ENCODE measurements around the gene KDM5B. TPM values are rescaled to one million over a fixed set of nuclear protein-coding genes. Genes with fewer than 3 reads are reported as not detected.
A peak's percentile ranks its signal among the peaks of the same experiment; 100 is the strongest.

Gene KDM5B
- total RNA-seq, 2 experiments from 2014 or later = 38.4 to 39.4 TPM

- no peak for DNase-seq
- ChIA-PET CTCF (interaction anchor here (1.3 kb wide), 1 partner anchor 15 kb away, joined by 4 read pairs; no protein-coding TSS in a partner anchor), POLR2A (no interaction called here)
- H3K36me3 Mint-ChIP-seq = no peaks in the 10 kb centered on the region
- H3K4me1 Mint-ChIP-seq (ENCODE audit: low read depth) = peaks cover 3% of the 10 kb centered on the region
- intact Hi-C loops (cut with micrococcal nuclease) = no loop called here
- H3K9me3 Mint-ChIP-seq = no peaks in the 10 kb centered on the region
- no peak overlapping the region for H3K4me3 Mint-ChIP-seq
- H3K27me3 Mint-ChIP-seq = peaks cover 41% of the 10 kb centered on the region
- H3K27ac Mint-ChIP-seq = no peak overlapping the region
Observed at GRCh38 chr1:202704601-202705000, 103.6 kb downstream of the KDM5B start.

DNA sequence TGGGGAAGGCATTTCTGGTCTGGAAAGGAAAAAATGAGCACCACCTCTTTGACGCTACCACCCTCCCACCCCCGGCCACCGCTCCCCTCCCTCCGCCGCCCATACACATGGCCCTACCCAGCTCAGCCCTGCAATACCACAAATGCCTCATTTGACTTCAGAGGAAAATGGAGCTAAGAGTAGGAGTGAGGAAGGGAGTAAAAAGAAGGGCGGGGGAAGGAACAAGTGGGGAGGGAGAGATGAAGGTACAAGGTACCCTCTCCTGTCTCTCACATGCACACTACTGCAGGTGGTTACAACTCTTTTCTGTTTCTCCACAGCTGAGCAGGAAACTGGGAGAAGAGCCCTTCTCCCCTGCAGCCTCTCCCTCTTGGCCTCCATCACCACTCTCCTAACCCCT, 105.0 kb downstream of the KDM5B start:
- H3K27ac Mint-ChIP-seq = no peak overlapping the region
- CTCF ChIA-PET = no interaction called here
- H3K4me1 Mint-ChIP-seq (ENCODE audit: low read depth) = peaks cover 3% of the 10 kb centered on the region
- H3K9me3 Mint-ChIP-seq = no peaks in the 10 kb centered on the region
- peaks cover 35% of the 10 kb centered on the region for H3K27me3 Mint-ChIP-seq
- no peak overlapping the region for H3K4me3 Mint-ChIP-seq
- DNase-seq = no peak
- POLR2A ChIA-PET = no interaction called here
- intact Hi-C loops (cut with micrococcal nuclease) = no loop called here
- no peaks in the 10 kb centered on the region for H3K36me3 Mint-ChIP-seq

DNA sequence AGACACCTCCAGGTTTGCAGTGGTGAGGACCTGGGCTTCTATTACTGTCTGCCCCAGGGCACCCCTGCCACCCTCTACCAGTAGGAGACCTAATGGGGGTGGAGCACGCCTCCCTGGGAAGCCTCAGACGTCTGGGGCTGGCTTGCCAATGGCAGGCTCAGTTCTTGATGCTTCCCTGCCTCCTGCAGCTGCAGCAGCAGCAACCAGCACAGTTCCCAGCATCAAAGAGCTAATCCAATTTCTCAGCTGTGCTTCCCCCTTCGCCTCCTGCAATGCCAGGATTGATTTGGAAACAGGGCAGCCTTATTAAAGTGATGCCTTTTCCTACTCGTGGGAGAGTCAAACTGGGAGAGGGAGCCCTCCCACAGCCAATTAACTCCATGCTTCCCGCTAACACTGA, 106.1 kb downstream of the KDM5B start:
- intact Hi-C loops (cut with micrococcal nuclease) = no loop called here
- peaks cover 32% of the 10 kb centered on the region for H3K27me3 Mint-ChIP-seq
- CTCF ChIA-PET = interaction anchor here (0.8 kb wide), 1 partner anchor 17 kb away, joined by 3 read pairs; no protein-coding TSS in a partner anchor
- H3K9me3 Mint-ChIP-seq = no peaks in the 10 kb centered on the region
- POLR2A ChIA-PET = no interaction called here
- no peaks in the 10 kb centered on the region for H3K36me3 Mint-ChIP-seq
- H3K4me3 Mint-ChIP-seq = no peak overlapping the region
- no peak overlapping the region for H3K27ac Mint-ChIP-seq
- DNase-seq = no peak
- H3K4me1 Mint-ChIP-seq (ENCODE audit: low read depth) = peaks cover 4% of the 10 kb centered on the region

DNA sequence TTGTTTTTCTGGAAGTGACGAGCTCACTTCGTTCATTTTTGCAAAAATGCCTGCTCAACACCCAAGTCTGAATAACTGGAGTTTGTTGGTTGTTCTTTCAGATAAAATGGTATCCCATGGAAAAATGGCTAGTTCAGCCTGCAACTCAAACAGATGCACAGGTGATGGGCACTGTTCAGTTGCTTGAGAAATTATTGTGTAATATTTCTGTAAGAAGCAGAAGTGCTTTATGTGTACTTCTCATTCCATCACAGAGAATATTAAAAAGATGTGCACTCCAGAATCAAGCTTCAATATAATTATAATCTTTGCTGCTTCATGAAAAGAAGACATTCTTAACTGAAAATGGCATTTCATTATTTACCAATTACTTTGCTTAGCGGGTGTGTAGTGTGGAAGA, 107.0 kb downstream of the KDM5B start:
- ChIA-PET CTCF (no interaction called here), POLR2A (no interaction called here)
- Mint-ChIP-seq H3K27me3 (peaks cover 31% of the 10 kb centered on the region), H3K4me1 (ENCODE audit: low read depth) (peaks cover 4% of the 10 kb centered on the region), H3K36me3 (no peaks in the 10 kb centered on the region), H3K9me3 (no peaks in the 10 kb centered on the region), H3K4me3 (no peak overlapping the region), H3K27ac (no peak overlapping the region)
- intact Hi-C loops (cut with micrococcal nuclease) = no loop called here
- no peak for DNase-seq

GRCh38 chr1:202700061-202700460, 108.2 kb downstream of the KDM5B start:
- Mint-ChIP-seq H3K4me1 (ENCODE audit: low read depth) (peaks cover 4% of the 10 kb centered on the region), H3K27ac (no peak overlapping the region), H3K27me3 (peaks cover 37% of the 10 kb centered on the region), H3K4me3 (no peak overlapping the region), H3K9me3 (no peaks in the 10 kb centered on the region), H3K36me3 (no peaks in the 10 kb centered on the region)
- intact Hi-C loops (cut with micrococcal nuclease) = no loop called here
- POLR2A ChIA-PET = no interaction called here
- CTCF ChIA-PET = no interaction called here
- no peak for DNase-seq

GRCh38 chr1:202698276-202698675, 109.9 kb downstream of the KDM5B start:
- Mint-ChIP-seq H3K27ac (no peak overlapping the region), H3K27me3 (peaks cover 38% of the 10 kb centered on the region), H3K4me1 (ENCODE audit: low read depth) (peaks cover 4% of the 10 kb centered on the region), H3K9me3 (no peaks in the 10 kb centered on the region), H3K4me3 (no peak overlapping the region), H3K36me3 (no peaks in the 10 kb centered on the region)
- ChIA-PET CTCF (interaction anchor here (1.5 to 1.6 kb wide), 2 partner anchors 22 to 505 kb away, joined by 3 to 4 read pairs; partner anchors contain the start of gene LGR6), POLR2A (no interaction called here)
- no peak for DNase-seq
- intact Hi-C loops (cut with micrococcal nuclease) = no loop called here

DNA sequence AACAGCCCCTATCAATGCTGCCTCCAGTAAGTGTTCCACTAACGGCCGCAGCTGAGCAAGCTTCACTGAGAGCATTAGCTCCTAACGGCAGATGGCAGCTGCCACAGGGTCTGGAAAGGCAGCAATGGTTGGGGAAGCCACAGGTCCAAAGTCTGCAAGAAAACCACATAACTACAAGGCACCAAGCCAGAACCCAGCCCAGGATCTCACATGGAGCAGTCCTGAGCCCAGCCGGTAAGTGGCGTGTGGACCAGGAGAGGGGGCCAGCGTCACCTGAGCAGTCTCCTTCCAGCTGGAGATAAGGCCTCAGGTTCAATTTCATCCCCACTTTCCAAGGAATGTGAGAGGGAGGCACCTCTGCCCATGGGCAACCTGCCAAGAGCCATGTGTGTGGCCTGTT, 111.2 kb downstream of the KDM5B start:
- H3K27me3 Mint-ChIP-seq = peaks cover 39% of the 10 kb centered on the region
- H3K4me1 Mint-ChIP-seq (ENCODE audit: low read depth) = peaks cover 4% of the 10 kb centered on the region
- no peaks in the 10 kb centered on the region for H3K36me3 Mint-ChIP-seq
- H3K27ac Mint-ChIP-seq = no peak overlapping the region
- CTCF ChIA-PET = interaction anchor here (1.5 to 1.6 kb wide), 2 partner anchors 23 to 504 kb away, joined by 3 to 4 read pairs; partner anchors contain the start of gene LGR6
- no peaks in the 10 kb centered on the region for H3K9me3 Mint-ChIP-seq
- no peak overlapping the region for H3K4me3 Mint-ChIP-seq
- intact Hi-C loops (cut with micrococcal nuclease) = no loop called here
- POLR2A ChIA-PET = no interaction called here
- no peak for DNase-seq

DNA sequence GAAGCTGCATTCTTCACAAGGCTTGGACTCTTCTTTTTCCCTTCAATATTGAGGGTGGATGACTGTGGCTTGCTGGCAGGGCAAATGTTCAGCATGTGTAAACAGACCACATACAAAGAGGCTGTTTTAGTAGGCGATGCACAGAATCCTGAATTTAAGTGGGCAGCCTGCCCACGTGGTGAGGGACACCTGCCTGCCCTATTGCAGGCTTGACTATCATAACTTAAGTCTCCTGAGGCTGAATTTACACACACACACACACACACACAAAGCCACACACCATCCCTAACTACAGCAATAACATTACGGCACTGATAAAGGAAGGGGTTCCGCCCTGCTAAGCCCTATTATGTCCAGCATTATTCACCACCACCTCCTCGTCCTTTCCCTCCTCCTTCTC, 113.9 kb downstream of the KDM5B start:
- ChIA-PET CTCF (no interaction called here), POLR2A (no interaction called here)

DNA sequence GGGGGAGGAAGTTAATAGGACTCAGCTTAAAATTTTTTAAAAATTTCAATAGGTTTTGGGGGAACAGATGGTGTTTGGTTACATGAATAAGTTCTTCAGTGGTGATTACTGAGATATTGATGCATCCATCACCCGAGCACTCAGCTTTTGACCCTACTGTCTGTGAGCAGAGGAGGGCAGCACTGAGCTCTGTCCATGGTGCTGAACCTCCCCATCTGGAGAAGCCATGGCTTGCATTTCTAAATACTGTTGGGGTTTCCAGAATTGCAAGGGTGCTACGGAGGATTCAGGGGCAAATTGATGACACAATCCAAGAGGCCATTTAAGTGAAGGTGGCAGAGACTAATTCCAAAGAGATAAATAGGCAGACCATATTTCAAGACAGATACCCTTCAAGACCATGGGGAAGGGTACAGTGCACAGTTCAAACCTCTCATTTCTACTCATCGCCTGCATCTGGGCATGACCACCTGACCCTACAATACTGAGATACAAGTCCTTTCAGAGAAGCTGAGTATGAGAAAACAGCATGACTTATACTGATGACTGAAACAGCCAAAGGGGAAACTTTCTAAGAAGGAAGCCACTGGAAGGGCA, 115.2 kb downstream of the KDM5B start:
- Mint-ChIP-seq H3K27me3 (peaks cover 52% of the 10 kb centered on the region), H3K36me3 (no peaks in the 10 kb centered on the region), H3K4me1 (ENCODE audit: low read depth) (peaks cover under 1% of the 10 kb centered on the region), H3K9me3 (no peaks in the 10 kb centered on the region), H3K27ac (no peak overlapping the region), H3K4me3 (no peak overlapping the region)
- ChIA-PET POLR2A (no interaction called here), CTCF (interaction anchor here (1.0 kb wide), 1 partner anchor 27 kb away, joined by 6 read pairs; no protein-coding TSS in a partner anchor)
- intact Hi-C loops (cut with micrococcal nuclease) = no loop called here
- DNase-seq = peak; percentile 75

More for the DNA sequence above, 113.9 kb downstream of the KDM5B start:
- Mint-ChIP-seq H3K27ac (no peak overlapping the region), H3K4me3 (no peak overlapping the region), H3K36me3 (no peaks in the 10 kb centered on the region), H3K9me3 (no peaks in the 10 kb centered on the region), H3K27me3 (peaks cover 46% of the 10 kb centered on the region), H3K4me1 (ENCODE audit: low read depth) (peaks cover 4% of the 10 kb centered on the region)
- no peak for DNase-seq
- intact Hi-C loops (cut with micrococcal nuclease) = no loop called here

GRCh38 chr1:202691816-202692215, 116.4 kb downstream of the KDM5B start:
- CTCF ChIA-PET = interaction anchor here (0.6 to 0.8 kb wide), 2 partner anchors 305 to 692 kb away, joined by 3 to 4 read pairs; no protein-coding TSS in a partner anchor
- intact Hi-C loops (cut with micrococcal nuclease) = no loop called here
- POLR2A ChIA-PET = no interaction called here
- no peak overlapping the region for H3K4me3 Mint-ChIP-seq
- H3K4me1 Mint-ChIP-seq (ENCODE audit: low read depth) = no peaks in the 10 kb centered on the region
- peaks cover 49% of the 10 kb centered on the region for H3K27me3 Mint-ChIP-seq
- no peak overlapping the region for H3K27ac Mint-ChIP-seq
- no peak for DNase-seq
- H3K36me3 Mint-ChIP-seq = no peaks in the 10 kb centered on the region
- H3K9me3 Mint-ChIP-seq = no peaks in the 10 kb centered on the region

- no peak overlapping the region for H3K27ac Mint-ChIP-seq
- no peaks in the 10 kb centered on the region for H3K4me1 Mint-ChIP-seq (ENCODE audit: low read depth)
- H3K9me3 Mint-ChIP-seq = no peaks in the 10 kb centered on the region
- no peak overlapping the region for H3K4me3 Mint-ChIP-seq
- CTCF ChIA-PET = no interaction called here
- intact Hi-C loops (cut with micrococcal nuclease) = no loop called here
- no peaks in the 10 kb centered on the region for H3K36me3 Mint-ChIP-seq
- no peak for DNase-seq
- H3K27me3 Mint-ChIP-seq = peaks cover 36% of the 10 kb centered on the region
- POLR2A ChIA-PET = no interaction called here
Observed at GRCh38 chr1:202689493-202690342, 118.5 kb downstream of the KDM5B start.

DNA sequence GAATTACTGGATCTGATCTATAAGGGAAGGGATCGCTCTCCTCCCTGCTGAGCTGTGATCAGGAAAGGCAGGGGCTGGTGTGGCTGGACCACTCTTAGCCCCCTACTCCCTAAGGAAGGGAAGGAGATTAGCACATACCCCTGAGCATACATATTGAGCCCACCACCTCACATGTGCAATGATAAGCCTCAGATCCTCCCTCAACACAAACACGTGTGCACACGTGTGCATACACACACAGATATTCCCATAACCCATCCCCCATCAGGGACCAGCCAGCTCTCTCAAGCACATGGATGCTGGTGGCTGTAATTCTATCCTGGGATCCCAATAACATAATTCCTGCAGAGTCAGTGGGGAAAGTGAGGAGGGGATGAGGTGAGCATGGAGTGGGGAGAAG, 119.1 kb downstream of the KDM5B start:
- no peak overlapping the region for H3K4me3 Mint-ChIP-seq
- ChIA-PET CTCF (no interaction called here), POLR2A (no interaction called here)
- H3K27me3 Mint-ChIP-seq = peaks cover 34% of the 10 kb centered on the region
- no peaks in the 10 kb centered on the region for H3K9me3 Mint-ChIP-seq
- no peak for DNase-seq
- H3K4me1 Mint-ChIP-seq (ENCODE audit: low read depth) = no peaks in the 10 kb centered on the region
- intact Hi-C loops (cut with micrococcal nuclease) = no loop called here
- H3K36me3 Mint-ChIP-seq = no peaks in the 10 kb centered on the region
- H3K27ac Mint-ChIP-seq = no peak overlapping the region

- Mint-ChIP-seq H3K4me1 (ENCODE audit: low read depth) (no peaks in the 10 kb centered on the region), H3K4me3 (no peak overlapping the region), H3K36me3 (no peaks in the 10 kb centered on the region), H3K27me3 (peaks cover 34% of the 10 kb centered on the region), H3K27ac (no peak overlapping the region), H3K9me3 (no peaks in the 10 kb centered on the region)
- intact Hi-C loops (cut with micrococcal nuclease) = no loop called here
- POLR2A ChIA-PET = no interaction called here
- CTCF ChIA-PET = no interaction called here
- DNase-seq = no peak
Observed at GRCh38 chr1:202688401-202688800, 119.8 kb downstream of the KDM5B start.

All from activated CD4-positive, alpha-beta memory T cell treated with anti-CD3 and anti-CD28 coated beads for 36 hours (primary cell).